ENCODE results near the gene RPLP2. TPM values are rescaled to one million over a fixed set of nuclear protein-coding genes. Genes with fewer than 3 reads are reported as not detected.

Gene RPLP2
- total RNA-seq, 1 donor, result 99.4 TPM

DNA sequence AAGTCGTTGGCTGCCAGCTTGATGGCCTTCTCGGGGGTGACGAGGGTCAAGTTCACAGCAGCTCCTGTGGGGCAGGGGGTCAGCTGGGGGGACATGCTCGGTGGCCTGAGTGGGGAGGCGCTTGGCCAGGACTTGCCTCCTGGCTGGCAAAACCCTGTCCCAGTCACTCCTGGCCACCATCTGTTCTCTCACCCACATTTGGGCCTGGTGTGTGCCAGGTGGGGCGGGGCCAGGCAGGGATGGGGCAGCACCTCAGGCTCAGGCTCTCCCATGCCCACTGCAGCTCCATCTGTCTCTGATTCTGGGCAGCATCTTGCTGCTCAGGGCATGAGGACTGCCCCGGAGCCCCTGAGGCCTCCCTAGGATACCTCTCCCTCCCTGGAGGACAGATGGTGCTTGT lies 16.2 kb upstream of the RPLP2 start:
- H3K4me3 ChIP-seq (ENCODE audit: low read depth, low read length), result no peak overlapping the region
- TF ChIP-seq CTCF (IDR thresholded peaks at IDR 0.05; ENCODE audit: insufficient read depth, low read length), result no peak
- no peak for DNase-seq (ENCODE audit: low read depth)

DNA sequence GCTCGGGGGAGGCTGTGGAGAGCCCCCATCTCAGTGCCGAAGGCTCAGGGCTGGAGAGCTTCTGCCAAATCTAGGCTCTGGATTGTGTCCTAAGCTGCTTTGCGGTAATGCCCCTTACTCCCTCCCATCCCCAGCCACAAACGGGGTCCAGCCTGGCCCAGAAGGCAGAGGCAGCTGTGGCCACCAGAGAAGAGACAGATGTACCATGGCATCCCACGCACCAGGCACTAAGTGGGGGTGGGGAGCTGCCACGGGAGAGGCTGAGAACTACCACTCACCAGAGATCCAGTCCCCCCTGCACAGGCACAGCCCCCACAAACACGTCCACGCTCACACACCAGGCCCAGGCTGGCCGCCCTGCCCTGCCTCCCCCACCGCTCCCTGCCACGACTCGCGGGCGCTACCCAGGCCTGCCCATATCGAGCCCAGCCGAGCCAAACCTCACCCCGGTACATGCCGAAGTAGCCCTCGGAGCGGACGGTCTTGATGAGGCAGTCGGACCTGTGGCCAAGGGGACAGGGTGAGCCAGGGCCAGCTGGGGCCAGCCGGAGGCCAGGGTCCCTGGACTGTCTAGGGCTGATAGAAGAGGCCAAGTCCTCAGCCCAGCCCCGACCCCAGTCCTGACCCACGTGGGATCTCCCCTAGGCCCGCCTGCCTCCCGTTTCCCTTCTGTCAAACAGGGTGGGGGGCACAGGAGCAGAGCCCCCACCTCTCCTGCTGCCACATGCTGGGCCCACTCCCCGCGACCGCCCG lies 15.6 kb upstream of the RPLP2 start:
- DNase-seq (ENCODE audit: low read depth), result no peak
- H3K4me3 ChIP-seq (ENCODE audit: low read depth, low read length), result no peak overlapping the region
- no peak for TF ChIP-seq CTCF (IDR thresholded peaks at IDR 0.05; ENCODE audit: insufficient read depth, low read length)

GRCh38 chr11:794766-795633 lies 14.8 kb upstream of the RPLP2 start:
- no peak for DNase-seq (ENCODE audit: low read depth)
- no peak for TF ChIP-seq CTCF (IDR thresholded peaks at IDR 0.05; ENCODE audit: insufficient read depth, low read length)
- H3K4me3 ChIP-seq (ENCODE audit: low read depth, low read length), result peak overlapping the region; percentile 77

- TF ChIP-seq CTCF (IDR thresholded peaks at IDR 0.05; ENCODE audit: insufficient read depth, low read length), result no peak
- H3K4me3 ChIP-seq (ENCODE audit: low read depth, low read length), result peak overlapping the region; percentile 77
- DNase-seq (ENCODE audit: low read depth), result peak; percentile 70
Measured at GRCh38 chr11:795634-796564, 13.9 kb upstream of the RPLP2 start.

DNA sequence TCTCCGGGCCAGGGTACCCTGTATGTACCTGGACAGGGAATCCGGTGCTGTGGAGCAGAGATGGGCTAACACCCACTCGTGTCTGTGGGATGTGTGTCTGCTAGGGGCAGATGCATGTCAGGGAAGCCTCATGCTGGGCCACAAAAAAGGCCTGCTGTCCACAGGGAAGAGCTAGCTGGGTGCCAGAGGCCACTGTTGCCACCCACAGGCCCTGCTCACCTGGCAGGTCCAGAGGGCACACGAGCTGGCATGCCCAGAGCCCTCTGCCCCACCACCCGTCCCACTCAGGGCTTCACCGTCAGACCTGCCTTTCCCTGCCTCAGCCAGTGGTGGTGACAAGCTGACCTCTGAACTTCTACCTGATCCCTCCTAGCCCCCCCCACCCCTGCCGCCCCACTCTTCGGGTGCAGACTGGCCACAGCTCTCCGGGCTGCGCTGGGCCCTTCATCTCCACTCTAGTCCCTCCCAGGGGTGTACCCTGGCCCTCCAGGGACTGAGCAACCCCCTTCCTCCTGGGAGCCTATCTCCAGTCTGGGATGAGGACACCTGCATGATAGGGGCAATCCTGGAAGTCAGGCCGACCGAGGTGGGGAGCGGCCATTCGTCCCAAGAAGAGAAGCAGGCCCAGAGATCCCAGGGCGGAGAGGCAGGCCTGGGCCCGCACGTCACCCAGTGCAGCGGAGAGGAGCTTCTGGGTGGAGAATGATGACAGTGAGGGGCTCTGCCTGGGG lies 13.0 kb upstream of the RPLP2 start:
- peak overlapping the region; percentile 77 for H3K4me3 ChIP-seq (ENCODE audit: low read depth, low read length)
- no peak for TF ChIP-seq CTCF (IDR thresholded peaks at IDR 0.05; ENCODE audit: insufficient read depth, low read length)
- no peak for DNase-seq (ENCODE audit: low read depth)

All from fibroblast of the aortic adventitia (primary cell).